HG03045 (cell line): ENCODE results near the gene USP21.
A peak's percentile ranks its signal among the peaks of the same experiment; 100 is the strongest.

Experiments used
- ATAC-seq: cut with Tn5 transposase; IDR thresholded peaks from one replicate; pipeline ENCODE4 v1.9.1; 2021; ENCODE audit warnings: mild to moderate bottlenecking, moderate library complexity; ENCODE audit not compliant: unreplicated experiment

The USP21 gene

DNA sequence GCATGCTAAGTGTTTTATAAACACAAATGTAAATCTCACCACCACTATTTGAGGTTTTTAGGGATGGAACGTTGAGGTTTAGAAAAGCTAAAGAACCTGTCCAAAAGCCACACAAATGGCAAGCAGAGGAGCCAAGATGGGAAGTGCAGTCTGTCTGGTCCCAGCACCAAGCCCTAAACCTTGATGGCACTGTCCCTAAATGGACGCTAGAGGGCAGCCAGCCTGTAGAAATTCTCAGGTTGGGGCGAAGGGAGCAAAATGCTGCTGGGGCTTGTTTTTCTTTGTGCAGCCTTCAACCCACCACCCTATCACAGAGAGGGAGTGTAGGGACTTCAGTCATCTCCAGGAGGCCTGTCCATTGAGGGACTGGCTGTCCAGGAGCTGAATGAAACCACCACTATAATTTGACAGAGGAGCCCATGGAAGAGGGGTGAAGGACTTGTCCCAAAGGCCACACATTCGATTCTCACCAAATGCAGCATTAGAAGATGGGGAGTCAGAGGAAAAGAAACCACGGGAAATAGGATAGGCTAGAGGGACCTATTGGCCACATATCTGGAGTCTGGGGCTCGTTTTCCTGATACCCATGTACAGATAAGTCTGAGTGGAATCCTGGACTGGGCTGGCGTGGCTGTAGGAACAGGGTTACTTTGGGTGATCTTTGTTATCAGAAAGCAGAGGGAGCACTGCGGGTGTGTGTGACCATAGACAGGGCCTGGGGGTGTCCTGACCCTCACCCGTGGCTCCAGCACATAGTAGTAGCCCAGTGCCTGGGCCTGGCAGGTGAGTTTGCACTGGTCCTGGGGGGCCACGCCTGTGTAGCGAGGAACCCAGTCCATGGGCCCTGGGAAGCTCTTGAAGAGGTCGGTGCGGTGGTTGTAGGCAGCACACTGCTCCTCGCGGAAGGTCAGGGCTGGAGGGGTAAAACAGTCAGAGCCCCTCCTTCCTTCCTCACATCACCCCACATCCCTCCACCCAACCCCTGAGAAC is 33.5 kb downstream of the USP21 start:
- ATAC-seq: peak; percentile 52

DNA sequence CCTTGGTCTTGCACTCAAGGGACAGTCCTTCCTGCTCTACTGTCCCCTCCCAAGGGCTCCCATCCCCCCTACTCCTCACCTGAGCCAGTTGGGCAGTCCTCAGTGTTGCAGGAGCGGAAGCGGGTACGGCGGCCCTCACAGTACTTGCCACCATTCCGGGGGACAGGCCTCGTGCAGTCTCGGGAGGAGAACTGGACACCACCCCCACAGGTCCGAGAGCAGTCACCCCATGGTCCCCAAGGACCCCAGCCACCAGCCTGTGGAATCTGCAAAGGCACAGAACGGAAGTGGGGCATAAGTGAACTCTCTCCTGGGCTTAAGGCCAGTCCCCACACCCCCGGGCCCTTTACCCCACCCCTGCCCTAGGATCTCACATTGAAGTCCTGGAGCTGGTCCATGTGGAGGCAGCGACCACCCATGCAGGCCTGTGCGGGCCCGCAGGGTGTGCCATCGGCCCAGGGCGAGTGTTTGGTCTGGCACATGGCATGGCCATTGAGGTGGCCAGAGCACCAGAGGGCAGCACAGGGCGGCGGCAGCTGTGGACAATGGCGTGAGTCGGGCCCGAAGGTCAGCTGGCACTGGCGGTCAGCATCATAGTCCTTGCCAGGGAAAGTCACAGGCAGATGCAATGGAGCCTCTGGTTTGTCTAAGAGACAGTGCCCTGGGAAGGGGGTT is 34.4 kb downstream of the USP21 start:
- no peak for ATAC-seq

DNA sequence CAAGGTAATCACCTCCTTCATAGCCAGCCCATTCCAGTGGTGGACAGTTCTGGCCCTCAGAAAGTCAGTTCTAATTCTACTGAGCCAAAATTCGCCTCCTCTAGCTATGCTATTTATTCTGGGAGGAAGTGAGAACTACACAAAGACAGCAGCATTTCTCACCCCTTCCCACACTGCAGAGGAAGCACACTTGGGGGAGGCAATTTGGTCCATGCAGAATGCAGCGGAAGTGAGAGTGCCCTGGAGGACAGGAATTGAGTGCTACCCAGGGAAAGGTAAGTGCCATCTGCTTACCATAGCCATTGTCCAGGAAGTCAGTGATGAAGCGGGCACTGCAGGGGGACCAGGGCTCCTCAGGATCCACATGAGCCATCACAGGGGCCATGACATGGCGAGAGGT is 35.9 kb downstream of the USP21 start:
- ATAC-seq: no peak

DNA sequence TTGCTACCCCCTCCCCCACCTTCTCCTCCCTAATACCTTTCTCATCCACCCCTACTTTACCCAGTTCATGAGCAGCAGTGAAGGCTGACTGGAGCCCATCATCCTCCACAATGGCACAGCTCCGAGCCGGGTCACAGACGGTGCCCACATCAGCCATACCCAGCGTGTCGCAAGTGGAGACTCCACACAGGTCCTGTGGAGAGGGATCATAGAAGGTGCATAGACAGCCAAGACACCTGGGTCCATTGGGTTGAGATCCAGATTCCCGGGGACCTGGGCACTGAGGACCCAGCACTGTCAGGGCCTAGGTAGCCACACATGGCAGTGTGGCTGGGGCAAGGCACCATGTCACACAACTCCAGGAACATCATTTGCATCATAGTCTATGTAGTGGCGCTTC is 36.8 kb downstream of the USP21 start:
- ATAC-seq: no peak

DNA sequence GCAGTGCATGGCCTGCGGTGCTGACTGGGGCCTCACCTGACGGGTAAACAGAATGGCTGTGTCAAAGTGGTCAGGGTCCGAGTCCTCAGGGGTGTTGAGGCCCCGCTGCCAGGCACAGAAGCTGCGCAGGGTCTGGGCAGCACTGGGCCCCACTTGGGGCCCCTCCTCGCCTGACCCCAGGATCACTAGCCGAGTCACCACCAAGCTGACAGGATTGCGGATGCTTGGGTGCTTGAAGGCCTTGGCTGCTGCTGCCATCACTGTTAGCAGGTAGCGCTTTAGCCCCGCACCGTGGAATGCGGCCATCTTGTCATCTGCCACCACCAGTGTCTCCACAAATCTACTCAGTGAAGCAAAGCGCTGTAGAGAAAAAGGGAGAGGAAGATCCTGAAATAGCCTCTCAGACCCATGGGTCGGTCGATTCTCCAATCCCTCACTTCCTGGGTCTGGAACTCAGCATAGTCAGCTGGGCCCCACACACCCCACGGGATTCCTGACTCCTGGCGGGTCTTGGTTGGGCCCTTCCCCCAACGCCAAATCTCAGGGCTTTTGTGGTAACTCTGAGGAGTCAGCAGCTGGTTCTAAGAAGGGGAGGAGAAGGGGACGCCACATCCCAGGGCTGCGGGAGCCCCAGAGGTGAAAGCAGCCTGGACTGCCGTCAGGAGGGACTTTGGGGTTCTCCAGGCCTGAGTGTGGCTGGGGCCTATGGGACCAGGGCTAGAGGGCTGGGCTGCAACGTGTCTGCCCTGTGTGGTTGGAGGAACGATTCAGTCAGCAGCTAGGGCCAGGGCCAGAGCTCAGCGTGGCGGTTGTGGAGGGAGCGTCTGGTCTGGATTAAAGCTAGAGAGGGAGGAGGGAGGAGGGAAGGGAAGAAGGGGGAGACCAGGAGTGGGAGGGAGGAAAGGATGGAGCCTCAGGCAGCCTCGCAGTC is 37.5 kb downstream of the USP21 start:
- no peak for ATAC-seq

DNA sequence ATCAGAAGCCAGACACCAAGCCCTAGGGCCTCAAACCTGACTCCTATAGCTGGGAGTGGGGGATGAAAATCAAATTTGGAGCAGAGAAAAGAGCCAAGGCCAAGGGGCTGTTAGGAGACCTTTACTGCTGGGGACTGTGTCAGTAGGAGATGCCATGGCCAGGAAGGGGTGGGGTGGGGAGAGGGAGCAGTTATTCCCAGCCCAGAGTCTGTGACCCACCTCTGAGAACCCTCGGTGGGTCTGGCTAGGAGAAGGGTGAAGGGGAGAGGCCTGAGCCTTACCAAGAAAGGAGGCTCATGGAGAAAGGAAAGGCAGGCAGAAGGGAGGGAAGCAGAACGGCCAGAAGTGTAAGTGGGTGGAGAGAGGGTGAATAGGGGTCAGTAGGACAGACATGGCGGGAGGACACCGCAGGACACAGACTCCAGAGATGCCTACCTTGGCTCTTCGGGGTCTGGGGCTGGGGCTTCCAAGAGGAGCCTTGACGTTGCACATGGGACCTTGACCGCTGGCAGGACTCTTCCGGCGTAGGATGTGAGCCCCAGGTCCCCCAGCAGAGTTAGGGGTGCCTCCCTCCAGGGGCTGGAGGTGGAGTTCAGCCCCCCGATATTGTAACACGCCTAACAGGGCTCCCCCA is 38.4 kb downstream of the USP21 start:
- ATAC-seq: no peak

DNA sequence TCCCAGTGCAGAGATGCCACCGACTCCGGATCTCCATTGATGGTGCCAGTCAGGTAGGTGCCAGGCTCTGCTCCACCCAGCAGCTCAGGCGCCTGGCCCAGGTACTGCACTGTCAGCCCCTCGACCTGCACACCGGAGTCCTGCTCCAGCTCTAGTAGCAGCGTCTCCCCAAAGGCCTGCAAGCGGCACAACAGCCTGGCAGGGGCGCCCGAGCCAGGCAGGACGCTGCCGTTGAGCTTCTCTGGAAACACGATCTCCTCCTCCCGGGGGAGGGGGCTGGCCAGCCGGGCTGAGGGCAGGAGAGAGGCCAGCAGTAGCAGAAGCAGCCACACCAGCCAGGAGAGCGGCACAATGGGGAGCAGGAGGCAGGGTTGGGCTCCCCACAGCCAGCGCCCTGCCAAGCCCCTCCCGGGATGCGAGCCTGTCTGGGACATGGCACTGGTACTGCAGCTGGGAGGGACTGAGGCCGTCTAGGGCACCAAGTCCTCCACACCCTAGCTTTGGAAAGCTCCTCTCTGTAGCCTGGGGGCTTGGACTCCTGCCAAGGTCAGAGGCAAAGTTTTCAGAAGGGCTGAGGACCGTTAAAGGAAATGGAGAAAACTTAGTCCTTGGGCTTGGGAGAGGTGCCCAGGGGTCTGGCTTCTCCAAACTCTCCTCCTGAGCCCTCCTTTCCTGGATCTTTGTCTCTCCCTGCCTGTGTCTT is 39.0 kb downstream of the USP21 start:
- ATAC-seq: no peak

DNA sequence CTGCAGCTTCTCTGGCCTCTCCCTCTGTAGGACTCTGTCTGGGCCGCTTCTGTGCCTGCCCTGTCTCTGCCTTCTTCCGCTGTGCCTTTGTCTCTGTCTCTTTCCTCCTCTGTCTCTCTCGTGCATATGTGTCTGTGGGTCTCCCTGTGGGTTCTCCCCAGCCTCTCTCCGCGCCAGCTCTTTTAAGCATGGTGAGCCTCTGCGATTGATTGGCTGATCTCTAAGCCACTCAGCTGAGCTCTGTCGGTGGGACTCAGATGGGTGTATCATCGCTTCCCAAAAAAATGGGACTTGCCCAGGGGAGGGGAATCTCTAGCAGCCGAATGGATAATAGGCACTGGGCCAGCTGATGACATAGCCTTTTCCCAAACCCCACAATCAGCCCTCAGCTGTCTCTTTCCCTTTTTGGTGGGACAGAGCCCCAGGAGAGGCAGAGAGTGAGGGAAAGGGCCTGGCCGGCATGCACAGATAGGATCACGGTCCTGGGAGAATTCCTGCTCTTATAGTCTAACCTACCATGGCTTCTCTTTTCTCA is 39.7 kb downstream of the USP21 start, which contains the start of gene ADAMTS4:
Gene ADAMTS4, minus strand, starts transcription at position 158 of the 535 bp plus-strand sequence. CDS start 427 bp downstream, outside the sequence.
- ATAC-seq: no peak

DNA sequence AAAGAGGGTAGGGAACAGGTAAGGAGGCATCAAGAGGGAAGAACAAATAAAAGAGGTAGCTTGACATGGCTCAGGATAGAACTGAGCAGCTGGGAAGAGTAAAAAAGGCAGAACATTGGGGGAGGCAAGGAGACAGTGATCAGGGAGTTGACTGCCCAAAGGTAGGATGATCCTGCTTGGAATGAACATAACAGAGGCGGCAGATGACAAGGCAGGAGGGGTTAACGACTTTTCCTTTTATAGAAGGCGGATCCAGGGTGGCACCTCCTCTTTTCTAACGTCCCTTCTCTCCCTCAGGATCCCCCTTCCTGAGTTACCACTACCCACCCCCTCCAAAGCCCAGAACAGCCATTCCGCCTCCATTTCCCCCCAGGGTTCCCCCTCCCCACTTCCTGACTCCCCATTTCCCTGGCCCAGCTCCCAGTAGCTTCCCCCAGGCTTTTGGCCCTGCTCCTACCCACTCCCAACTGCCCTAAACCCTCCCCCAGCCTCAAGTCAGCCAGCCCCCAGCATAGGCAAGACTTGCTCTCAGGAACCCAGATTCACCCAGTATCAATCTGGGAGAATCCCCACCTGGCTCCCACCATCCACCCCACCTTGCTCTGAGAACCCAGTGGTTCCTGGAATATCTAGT is 40.3 kb downstream of the USP21 start:
- ATAC-seq: no peak

DNA sequence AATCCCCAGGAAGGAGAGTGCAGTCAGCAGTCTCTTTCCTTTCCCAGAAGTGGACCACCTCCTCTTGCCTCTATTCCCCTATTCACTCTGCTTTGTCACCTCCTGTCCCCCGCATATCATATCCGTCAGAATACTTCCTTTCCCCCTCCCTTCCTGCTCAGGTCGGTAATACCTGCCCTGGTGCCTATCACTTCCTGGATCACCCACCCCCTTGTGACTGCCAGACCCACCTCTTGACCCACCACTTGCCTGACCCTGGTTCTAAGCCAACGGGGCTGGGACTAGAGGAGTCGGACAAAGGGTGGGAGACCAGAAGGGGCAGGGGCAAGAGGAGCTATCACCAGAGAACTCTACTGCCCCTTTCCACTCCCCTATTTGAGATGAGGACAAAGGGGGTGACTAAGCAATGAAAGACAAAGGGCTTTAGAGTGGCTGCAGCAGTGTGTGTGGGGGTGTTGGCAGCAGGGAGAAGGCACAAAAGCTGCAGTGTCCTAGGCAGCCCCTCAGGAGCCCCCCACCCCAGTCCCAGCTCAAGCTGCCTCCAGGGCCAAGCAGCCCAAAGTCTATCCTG is 41.2 kb downstream of the USP21 start:
- ATAC-seq: no peak

DNA sequence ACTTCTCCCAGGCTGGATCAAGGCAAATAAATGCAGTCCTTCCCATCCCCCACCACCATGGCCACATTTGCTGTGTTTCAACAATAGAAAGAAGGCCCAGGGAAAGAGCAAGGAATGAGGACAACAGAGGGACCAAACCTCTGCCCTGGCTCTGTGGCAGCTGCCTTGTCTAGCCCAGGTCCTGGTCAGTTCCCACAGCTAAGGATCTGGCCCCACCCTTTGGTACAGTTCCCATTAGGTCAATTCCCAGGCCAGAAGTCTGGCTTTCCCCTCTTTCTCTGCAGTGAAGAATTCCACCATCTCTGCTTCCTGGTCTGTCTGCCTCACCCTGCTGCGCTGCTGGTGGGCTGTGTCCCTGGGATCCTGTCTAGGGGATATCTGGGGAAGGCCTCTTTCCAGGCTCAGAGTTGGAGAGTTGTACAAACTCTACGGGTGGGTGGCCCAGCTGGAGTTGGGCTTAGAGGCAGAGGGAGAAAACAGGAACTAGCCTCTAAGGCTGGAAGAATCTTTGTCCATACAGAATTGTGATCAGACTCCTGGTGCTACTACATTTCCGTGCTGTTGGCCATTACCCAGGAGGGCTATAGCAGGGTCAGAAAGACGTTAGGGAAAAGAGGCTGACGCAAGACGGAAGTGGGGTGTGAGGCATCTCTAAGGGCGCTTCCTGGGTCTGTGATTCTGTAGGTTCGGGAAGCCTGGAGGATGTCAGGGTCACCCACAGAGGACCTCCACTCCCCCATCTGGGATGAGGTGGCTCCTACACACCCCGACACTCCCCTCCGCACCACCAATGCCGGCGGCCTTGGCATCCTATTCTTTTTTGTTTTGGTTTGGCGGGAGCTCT is 41.9 kb downstream of the USP21 start:
- no peak for ATAC-seq

DNA sequence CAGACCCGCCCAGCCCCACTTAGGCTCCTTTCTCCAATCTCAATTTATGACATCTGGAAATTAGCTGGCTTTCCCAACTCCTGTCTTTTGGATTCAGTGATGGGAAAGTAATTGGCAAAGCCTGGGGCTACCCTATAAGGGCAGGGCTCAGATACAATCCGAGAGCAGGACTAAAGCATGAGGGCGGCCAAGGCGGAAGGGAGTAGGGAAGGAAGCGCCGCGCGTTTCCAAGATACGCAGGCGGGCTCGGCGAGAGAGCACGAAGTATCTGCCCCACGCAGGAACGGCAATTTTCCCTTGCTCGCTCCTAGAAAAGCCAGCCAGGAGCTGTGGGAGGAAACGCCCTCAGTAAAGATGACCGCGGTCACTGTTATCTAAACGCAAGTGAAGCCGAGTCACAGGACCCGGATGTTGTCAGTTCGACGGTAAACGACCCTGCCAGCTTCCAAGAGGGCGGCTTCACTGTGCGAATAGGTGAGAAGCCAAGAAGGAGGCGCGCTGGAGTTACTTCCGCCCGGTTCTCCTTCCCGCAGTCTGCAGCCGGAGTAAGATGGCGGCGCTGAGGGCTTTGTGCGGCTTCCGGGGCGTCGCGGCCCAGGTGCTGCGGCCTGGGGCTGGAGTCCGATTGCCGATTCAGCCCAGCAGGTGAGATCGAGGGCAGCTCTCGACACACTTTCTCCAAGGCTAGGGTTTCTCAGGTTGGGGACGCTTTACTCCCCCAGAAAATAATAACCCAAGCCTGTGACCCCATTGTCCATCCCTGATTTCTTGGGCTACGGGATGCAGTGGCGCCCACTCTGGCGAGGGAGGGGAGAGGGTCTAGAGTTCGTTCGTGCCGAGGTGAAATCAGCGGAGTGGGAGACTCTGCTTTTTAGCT is 42.8 kb downstream of the USP21 start, which contains the start of gene NDUFS2:
Gene NDUFS2, plus strand, starts transcription at position 532 of the 877 bp plus-strand sequence. Its CDS starts 19 bp downstream, at position 551.
- peak; percentile 95 for ATAC-seq

DNA sequence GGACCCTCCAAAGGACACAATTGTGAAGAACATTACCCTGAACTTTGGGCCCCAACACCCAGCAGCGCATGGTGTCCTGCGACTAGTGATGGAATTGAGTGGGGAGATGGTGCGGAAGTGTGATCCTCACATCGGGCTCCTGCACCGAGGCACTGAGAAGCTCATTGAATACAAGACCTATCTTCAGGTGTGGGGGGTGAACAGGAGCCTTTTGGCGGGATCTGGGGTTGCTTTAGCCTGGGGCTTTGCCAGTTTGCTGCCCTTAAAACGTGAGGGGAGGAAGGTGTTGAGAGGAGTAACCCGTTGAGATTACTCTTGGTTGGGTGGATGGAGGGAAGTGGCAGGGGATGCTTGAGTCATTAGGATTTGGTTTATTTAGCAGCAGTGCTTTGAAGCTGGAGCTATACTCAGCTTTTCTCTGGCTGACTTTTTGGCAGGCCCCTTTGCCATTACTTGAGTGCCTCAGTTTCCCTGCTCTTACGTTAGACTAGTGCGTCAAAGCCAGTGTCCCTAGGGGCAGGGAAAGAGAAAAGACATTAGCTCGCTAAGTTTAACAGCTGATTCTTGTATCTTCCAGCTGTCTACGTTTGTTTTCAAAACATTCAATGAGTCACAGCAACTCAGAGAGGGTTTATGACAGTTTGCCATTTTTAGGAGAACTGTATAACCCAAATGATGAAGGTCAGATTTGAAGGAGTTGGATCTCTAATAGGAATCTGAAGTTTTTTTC is 47.3 kb downstream of the USP21 start:
- no peak for ATAC-seq

DNA sequence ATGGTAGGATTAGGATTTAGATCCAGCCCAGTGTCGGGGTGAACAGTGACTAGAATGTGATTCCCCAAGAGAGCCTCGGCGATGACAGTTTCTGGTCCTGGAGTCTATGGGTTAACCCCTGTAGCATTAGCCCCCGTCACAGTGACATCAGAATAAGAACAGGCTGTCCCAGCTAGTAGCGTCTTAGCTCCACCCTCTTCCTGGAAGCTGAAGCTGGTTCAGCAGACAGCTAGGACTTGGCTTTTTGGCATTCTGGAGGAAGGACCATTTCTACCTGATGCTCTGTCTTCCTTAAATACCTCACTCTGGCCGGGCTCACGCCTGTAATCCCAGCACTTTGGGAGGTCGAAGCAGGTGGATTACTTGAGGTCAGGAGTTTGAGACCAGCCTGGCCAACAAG is 47.9 kb downstream of the USP21 start:
- no peak for ATAC-seq

DNA sequence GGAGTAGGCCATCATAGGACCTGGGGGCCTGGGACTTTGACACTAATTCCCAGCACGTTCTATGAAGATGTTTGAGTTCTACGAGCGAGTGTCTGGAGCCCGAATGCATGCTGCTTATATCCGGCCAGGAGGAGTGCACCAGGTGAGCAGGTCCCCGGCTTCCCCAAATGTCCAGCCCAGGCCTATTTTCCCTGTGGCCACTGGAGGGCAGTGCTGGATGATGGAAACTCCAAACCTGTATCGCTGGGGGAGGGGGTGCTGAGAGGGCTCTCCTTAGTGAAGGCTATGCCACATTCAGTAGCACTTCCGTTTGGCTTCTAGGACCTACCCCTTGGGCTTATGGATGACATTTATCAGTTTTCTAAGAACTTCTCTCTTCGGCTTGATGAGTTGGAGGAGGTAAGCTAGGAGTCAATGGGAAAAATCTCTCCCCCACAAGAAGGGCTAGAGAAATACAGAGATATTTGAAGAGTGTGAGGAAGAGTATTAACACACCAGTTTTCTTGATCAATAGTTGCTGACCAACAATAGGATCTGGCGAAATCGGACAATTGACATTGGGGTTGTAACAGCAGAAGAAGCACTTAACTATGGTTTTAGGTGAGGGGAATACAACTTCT is 50.6 kb downstream of the USP21 start:
- ATAC-seq: peak; percentile 70

DNA sequence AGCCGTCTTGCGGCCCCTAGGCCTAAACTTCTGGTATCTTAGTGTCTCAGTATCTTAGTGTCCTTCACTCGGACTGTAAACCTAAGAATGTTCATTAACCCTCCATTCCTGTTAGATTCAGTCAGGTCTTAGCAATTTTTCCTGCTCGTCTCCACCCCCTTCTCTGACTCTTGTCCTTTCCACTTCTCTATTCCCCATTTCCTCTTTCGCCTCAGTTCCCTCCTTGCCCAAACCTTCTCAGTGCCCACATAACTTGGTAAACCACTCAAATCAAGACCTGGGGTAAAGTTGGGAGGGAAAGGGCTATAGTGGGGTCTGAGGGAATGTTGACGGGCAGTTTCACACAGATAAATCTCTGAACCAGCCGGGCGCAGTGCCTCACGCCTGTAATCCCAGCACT is 55.1 kb downstream of the USP21 start:
- no peak for ATAC-seq
